CD4-positive, CD25-positive, alpha-beta regulatory T cell (primary cell): Measurements from ENCODE around the gene DACH1. TPM values are rescaled to one million over a fixed set of nuclear protein-coding genes. Genes with fewer than 3 reads are reported as not detected.

Experiments
- ATAC-seq, 2 donors: fragments of 150-1000 bp; cut with Tn5 transposase; one replicate each; pipeline ENCODE4 v1.10.0; 2021; ENCODE audit warnings: low read depth in 2 of 2, moderate number of reproducible peaks in 2 of 2, moderate library complexity in 1 of 2
- DNase-seq, 3 donors: peaks; one replicate each; pipeline versions ENCODE4 v3.0.0 to v3.0.0-alpha.2; 2012 to 2022; ENCODE audit warnings: mixed read lengths in 1 of 3
- H3K27ac ChIP-seq: one replicate; pipeline ENCODE4 v1.7.0; 2013; ENCODE audit warnings: mild to moderate bottlenecking, low read length; ENCODE audit not compliant: insufficient read depth, poor library complexity, severe bottlenecking
- H3K27me3 ChIP-seq: one replicate; pipeline ENCODE4 v1.7.0; 2013; ENCODE audit warnings: low read length; ENCODE audit not compliant: control insufficient read depth, insufficient read depth
- H3K36me3 ChIP-seq: one replicate; pipeline ENCODE4 v1.7.0; 2013; ENCODE audit warnings: mild to moderate bottlenecking, low read length, moderate library complexity; ENCODE audit not compliant: control insufficient read depth, insufficient read depth
- H3K4me1 ChIP-seq: 2 replicates; pipeline ENCODE4 v1.7.0; 2013; ENCODE audit warnings: mild to moderate bottlenecking, low read length; ENCODE audit not compliant: insufficient read depth, control insufficient read depth, poor library complexity, severe bottlenecking
- H3K4me3 ChIP-seq: one replicate; pipeline ENCODE4 v1.7.0; 2013; ENCODE audit warnings: low read depth, mild to moderate bottlenecking, low read length, moderate library complexity
- H3K9me3 ChIP-seq, 2 experiments: 1 replicate in 1 of 2; 2 replicates in 1 of 2; pipeline ENCODE4 v1.7.0; 2013; ENCODE audit warnings: low read length in 2 of 2, mild to moderate bottlenecking in 1 of 2, moderate library complexity in 1 of 2; ENCODE audit not compliant: control insufficient read depth in 2 of 2
- H3K27ac Mint-ChIP-seq, 3 donors: one replicate each; pipeline ENCODE4 v1.8.0; 2020 to 2022; ENCODE audit warnings: mild to moderate bottlenecking in 3 of 3, mixed read lengths in 3 of 3, moderate library complexity in 2 of 3
- H3K27me3 Mint-ChIP-seq: one replicate; pipeline ENCODE4 v1.8.0; 2022; ENCODE audit warnings: mild to moderate bottlenecking, mixed read lengths
- H3K36me3 Mint-ChIP-seq: one replicate; pipeline ENCODE4 v1.8.0; 2020; ENCODE audit warnings: mixed read lengths
- H3K4me1 Mint-ChIP-seq, 4 donors: one replicate each; pipeline ENCODE4 v1.8.0; 2020 to 2022; ENCODE audit warnings: mixed read lengths in 4 of 4, mild to moderate bottlenecking in 1 of 4
- H3K4me3 Mint-ChIP-seq, 4 donors: one replicate each; pipeline ENCODE4 v1.8.0; 2020 to 2022; ENCODE audit warnings: mild to moderate bottlenecking in 4 of 4, mixed read lengths in 4 of 4, moderate library complexity in 3 of 4
- H3K9me3 Mint-ChIP-seq, 7 donors: one replicate each; pipeline ENCODE4 v1.8.0; 2020 to 2022; ENCODE audit warnings: mixed read lengths in 7 of 7, mild to moderate bottlenecking in 3 of 7, moderate library complexity in 2 of 7
- polyA plus RNA-seq, 4 donors: library from polyadenylated mRNA; unstranded; fragments of 300-500 nt; fragmentation: Illumina TruSeq; gene quantifications; one replicate each; pipeline ENCODE4 v1.2.3, GENCODE V29; 2021
- total RNA-seq: library from RNA; stranded (reverse); gene quantifications from one replicate; pipeline ENCODE4 v1.2.3, GENCODE V29; 2022

Gene DACH1
- total and polyA plus RNA-seq, 5 donors from 2014 or later, result 0.47 TPM; not detected in 4

DNA sequence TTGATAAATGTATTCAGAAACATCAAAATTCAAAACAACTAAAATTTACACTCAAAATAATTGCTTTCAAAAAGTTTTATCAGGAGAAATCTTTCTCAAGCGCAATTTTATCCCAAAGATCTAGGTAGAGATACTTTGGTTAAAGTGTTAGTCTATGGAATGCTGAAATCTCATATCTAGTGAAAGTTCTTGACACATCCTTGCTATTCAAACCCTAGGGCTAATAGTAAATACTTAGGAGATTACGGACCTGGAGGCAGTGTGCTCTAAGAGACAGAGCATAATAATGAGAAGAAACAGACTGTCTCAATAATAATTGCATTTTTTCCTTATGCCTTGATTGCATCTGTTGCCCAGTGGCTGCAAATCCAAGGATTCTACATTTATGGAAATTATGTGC is 330.8 kb downstream of the DACH1 start:
- Mint-ChIP-seq H3K9me3 (peaks cover 0 to 4% (median 0%) of the 10 kb centered on the region in 7 donors), H3K27ac (no peak overlapping the region), H3K36me3 (no peaks in the 10 kb centered on the region), H3K4me3 (no peak overlapping the region), H3K27me3 (no peaks in the 10 kb centered on the region), H3K4me1 (no peaks in the 10 kb centered on the region)
- Histone ChIP-seq H3K9me3 (no peaks in the 10 kb centered on the region), H3K4me1 (no peaks in the 10 kb centered on the region), H3K27me3 (no peaks in the 10 kb centered on the region), H3K4me3 (no peak overlapping the region), H3K27ac (no peak overlapping the region), H3K36me3 (no peaks in the 10 kb centered on the region)
- no peak for DNase-seq
- no peak for ATAC-seq

DNA sequence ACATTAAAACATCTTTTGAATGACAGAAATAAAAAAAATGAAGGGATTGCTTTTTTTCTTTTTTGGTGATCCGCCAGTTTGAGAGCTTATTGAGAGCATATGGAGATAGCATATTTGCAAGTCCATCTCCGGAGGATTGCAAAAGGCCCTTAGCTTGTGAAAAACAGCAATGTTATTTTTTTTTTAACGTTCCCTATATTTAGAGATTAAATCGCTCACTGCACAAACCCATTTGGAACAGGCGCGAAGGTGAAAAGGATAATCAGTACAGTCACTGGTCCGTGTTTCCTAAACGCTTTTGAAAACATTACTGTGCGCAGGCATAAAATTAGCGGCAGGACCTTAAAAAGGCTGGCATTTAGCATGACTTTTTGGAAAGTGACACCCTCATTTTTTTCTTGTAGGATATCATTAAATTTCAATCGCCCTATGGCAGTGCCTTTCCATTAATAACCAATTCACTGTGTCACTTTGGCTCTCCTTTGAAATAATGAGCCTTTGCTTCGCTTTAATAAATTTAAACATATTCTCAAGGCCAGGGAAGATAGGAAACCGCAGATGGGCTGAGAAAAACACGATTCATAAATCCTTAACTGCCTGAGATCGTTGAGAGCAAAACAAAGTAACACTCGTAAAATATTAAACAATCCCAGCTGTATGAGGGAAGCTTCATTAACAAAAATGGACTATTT is 342.2 kb downstream of the DACH1 start:
- Histone ChIP-seq H3K4me1 (no peaks in the 10 kb centered on the region), H3K36me3 (no peaks in the 10 kb centered on the region), H3K9me3 (no peaks in the 10 kb centered on the region), H3K27me3 (no peaks in the 10 kb centered on the region), H3K4me3 (no peak overlapping the region), H3K27ac (no peak overlapping the region)
- Mint-ChIP-seq H3K27ac (no peak overlapping the region), H3K4me1 (no peaks in the 10 kb centered on the region), H3K36me3 (no peaks in the 10 kb centered on the region), H3K4me3 (no peak overlapping the region), H3K9me3 (peaks cover 0 to 7% (median 4%) of the 10 kb centered on the region in 7 donors), H3K27me3 (no peaks in the 10 kb centered on the region)
- DNase-seq, result no peak
- no peak for ATAC-seq

DNA sequence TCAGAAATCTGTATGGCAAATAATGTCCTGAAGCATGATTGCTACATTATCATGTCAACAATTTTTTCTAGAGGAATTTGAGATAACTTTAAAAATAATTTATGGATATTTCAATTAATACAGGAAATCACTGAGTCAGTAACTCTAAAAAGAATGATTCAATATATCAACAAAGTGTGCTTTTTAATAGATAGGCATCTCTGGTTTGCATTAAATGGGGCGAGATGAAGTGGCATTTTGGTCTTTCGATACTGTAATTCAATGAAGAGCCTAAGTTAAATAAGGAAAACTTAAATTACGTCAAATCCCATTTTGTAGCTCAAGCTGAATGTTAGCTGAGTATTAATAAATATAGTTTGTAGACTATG is 342.8 kb downstream of the DACH1 start:
- Mint-ChIP-seq H3K27me3 (no peaks in the 10 kb centered on the region), H3K36me3 (no peaks in the 10 kb centered on the region), H3K9me3 (peaks cover 0 to 7% (median 4%) of the 10 kb centered on the region in 7 donors), H3K27ac (no peak overlapping the region), H3K4me3 (no peak overlapping the region), H3K4me1 (no peaks in the 10 kb centered on the region)
- no peak overlapping the region for H3K27ac ChIP-seq
- no peaks in the 10 kb centered on the region for H3K4me1 ChIP-seq
- H3K4me3 ChIP-seq, result no peak overlapping the region
- ATAC-seq (no peak), DNase-seq (no peak)
- H3K27me3 ChIP-seq, result no peaks in the 10 kb centered on the region
- no peaks in the 10 kb centered on the region for H3K9me3 ChIP-seq
- no peaks in the 10 kb centered on the region for H3K36me3 ChIP-seq

DNA sequence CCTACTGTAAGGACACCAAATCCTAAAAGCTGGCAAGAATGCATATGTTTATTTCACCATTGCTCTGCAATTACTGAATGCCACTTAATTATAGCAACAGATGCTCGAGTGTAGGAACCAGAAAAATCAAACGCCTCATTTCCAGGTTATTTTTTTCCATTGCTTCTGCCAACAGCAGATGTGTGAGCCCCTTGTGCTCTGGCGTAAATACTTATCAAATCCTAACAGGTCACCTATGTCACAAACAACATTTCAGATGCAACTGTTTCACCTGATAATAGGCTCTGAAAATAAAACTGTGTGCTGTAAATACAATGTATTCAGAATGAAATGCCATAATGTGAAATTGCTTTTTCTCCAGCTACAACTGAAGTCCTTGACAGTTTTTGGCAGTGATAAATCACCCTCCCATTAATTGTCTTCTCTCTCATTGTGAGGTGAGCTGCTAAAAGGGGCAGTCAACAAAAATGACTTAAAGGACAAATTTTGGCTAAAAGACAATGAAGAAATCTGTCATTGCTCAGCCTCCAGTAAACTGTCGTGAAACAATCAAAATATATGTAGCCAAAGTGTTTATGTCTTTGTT is 344.0 kb downstream of the DACH1 start:
- Mint-ChIP-seq H3K36me3 (no peaks in the 10 kb centered on the region), H3K27ac (no peak overlapping the region), H3K4me3 (no peak overlapping the region), H3K9me3 (peaks cover 0 to 9% (median 4%) of the 10 kb centered on the region in 7 donors), H3K4me1 (no peaks in the 10 kb centered on the region), H3K27me3 (no peaks in the 10 kb centered on the region)
- Histone ChIP-seq H3K4me3 (no peak overlapping the region), H3K27me3 (no peaks in the 10 kb centered on the region), H3K36me3 (no peaks in the 10 kb centered on the region), H3K27ac (no peak overlapping the region), H3K4me1 (no peaks in the 10 kb centered on the region), H3K9me3 (no peaks in the 10 kb centered on the region)
- ATAC-seq (no peak), DNase-seq (no peak)

DNA sequence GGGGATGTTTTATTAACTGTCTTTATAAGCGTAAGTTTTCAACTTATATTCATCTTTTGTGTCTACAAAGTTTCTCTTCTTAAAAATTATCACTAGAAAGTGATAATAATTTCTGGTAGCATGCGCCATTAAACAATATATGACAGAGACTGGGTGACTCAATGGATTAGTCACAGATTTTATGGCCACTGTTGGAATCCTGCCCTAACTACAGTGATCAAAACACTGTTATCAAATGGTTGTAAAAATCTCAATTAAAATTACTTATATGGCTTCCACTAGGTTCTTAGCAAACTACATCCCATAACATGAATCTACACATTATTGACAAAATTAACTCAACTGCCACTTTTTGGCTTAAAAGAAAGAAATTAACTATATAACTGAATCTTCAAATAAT is 350.0 kb downstream of the DACH1 start:
- Mint-ChIP-seq H3K4me3 (no peak overlapping the region), H3K4me1 (no peaks in the 10 kb centered on the region), H3K36me3 (no peaks in the 10 kb centered on the region), H3K27me3 (no peaks in the 10 kb centered on the region), H3K27ac (no peak overlapping the region), H3K9me3 (peaks cover 0 to 7% (median 3%) of the 10 kb centered on the region in 7 donors)
- Histone ChIP-seq H3K4me1 (no peaks in the 10 kb centered on the region), H3K27ac (no peak overlapping the region), H3K9me3 (no peaks in the 10 kb centered on the region), H3K4me3 (no peak overlapping the region), H3K36me3 (no peaks in the 10 kb centered on the region), H3K27me3 (no peaks in the 10 kb centered on the region)
- ATAC-seq (no peak), DNase-seq (no peak)

DNA sequence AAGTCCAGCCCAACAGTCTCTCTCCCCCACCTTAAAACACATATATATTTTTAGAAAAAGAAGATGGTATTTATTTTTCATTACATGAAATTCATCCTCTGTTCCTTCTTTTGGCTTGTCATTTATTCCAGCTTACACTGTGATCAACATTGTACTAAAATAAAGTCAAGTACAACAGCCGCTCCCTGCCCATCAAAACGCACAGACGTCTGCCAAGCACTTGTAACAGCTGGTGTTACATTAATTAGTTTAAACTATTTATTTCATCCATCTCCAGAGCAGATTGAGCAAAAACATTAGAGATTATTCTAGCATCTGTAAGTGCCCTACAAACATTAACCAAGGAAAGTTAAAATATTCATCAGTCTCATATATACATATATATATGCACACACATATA is 350.5 kb downstream of the DACH1 start:
- ATAC-seq (no peak), DNase-seq (no peak)
- Histone ChIP-seq H3K4me1 (no peaks in the 10 kb centered on the region), H3K9me3 (no peaks in the 10 kb centered on the region), H3K27me3 (no peaks in the 10 kb centered on the region), H3K36me3 (no peaks in the 10 kb centered on the region), H3K27ac (no peak overlapping the region), H3K4me3 (no peak overlapping the region)
- Mint-ChIP-seq H3K27ac (no peak overlapping the region), H3K4me1 (no peaks in the 10 kb centered on the region), H3K27me3 (no peaks in the 10 kb centered on the region), H3K9me3 (peaks cover 0 to 7% (median 3%) of the 10 kb centered on the region in 7 donors), H3K4me3 (no peak overlapping the region), H3K36me3 (no peaks in the 10 kb centered on the region)

DNA sequence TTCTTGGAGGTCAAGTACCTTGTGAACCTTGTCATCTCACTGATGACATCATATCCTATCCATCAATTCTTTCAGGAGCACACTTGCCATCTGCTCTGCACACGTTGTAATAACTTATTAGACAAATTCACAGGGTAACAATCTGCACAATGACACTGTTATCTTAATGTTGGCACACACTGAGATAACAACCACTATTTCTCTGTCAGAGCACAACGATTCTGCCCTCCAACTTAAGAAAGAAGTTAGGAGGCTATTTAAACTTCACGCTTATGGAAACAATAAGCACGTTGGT is 351.3 kb downstream of the DACH1 start:
- DNase-seq (no peak), ATAC-seq (no peak)
- no peaks in the 10 kb centered on the region for H3K4me1 Mint-ChIP-seq
- H3K4me3 ChIP-seq, result no peak overlapping the region
- peaks cover 0 to 7% (median 3%) of the 10 kb centered on the region in 7 donors for H3K9me3 Mint-ChIP-seq
- no peaks in the 10 kb centered on the region for H3K27me3 Mint-ChIP-seq
- H3K27ac Mint-ChIP-seq, result no peak overlapping the region
- H3K4me1 ChIP-seq, result no peaks in the 10 kb centered on the region
- no peaks in the 10 kb centered on the region for H3K36me3 ChIP-seq
- no peak overlapping the region for H3K27ac ChIP-seq
- no peaks in the 10 kb centered on the region for H3K9me3 ChIP-seq
- H3K4me3 Mint-ChIP-seq, result no peak overlapping the region
- H3K27me3 ChIP-seq, result no peaks in the 10 kb centered on the region
- no peaks in the 10 kb centered on the region for H3K36me3 Mint-ChIP-seq
